ENCODE results near the gene FARP2.

The FARP2 gene

GRCh38 chr2:241535871-241536655 is 180.0 kb downstream of the FARP2 start:
- no peak for DNase-seq

- no peak for DNase-seq
Observed at GRCh38 chr2:241538838-241539615, 182.9 kb downstream of the FARP2 start.

- DNase-seq, result no peak
Observed at GRCh38 chr2:241539616-241540374, 183.7 kb downstream of the FARP2 start.

- no peak for DNase-seq
Observed at GRCh38 chr2:241540401-241540770, 184.3 kb downstream of the FARP2 start.

GRCh38 chr2:241540771-241541561 is 184.9 kb downstream of the FARP2 start:
- DNase-seq, result peak; percentile 22

GRCh38 chr2:241541564-241542277 is 185.6 kb downstream of the FARP2 start:
- DNase-seq, result no peak

GRCh38 chr2:241542278-241542605 is 186.2 kb downstream of the FARP2 start:
- DNase-seq, result no peak
